WTC11 (cell line): ENCODE results near the gene MGST1. TPM values are rescaled to one million over a fixed set of nuclear protein-coding genes. Genes with fewer than 3 reads are reported as not detected.

Source experiments
- ATAC-seq: fragments of 200-7000 bp; cut with Tn5 transposase; 2 replicates; pipeline ENCODE4 v1.10.0; 2021; ENCODE audit warnings: mild to moderate bottlenecking, moderate library complexity
- CTCF ChIA-PET: fragments of 300-600 bp; sonication (Branson Sonifier 250); formaldehyde crosslinking; loops from one replicate; lab custom pipeline; 2021; ENCODE audit warnings: antibody characterized with exemption; lab: Charles Lee
- POLR2A ChIA-PET: fragments of 350-600 bp; sonication (Branson Sonifier 250); formaldehyde crosslinking; loops from one replicate; lab custom pipeline; 2021; ENCODE audit warnings: antibody characterized with exemption; lab: Charles Lee
- DNase-seq: peaks from one replicate; pipeline ENCODE4 v3.0.0; 2021; ENCODE audit warnings: low spot score
- H3K27ac Mint-ChIP-seq: 2 replicates; pipeline ENCODE4 v1.8.0; 2021; ENCODE audit warnings: mixed read lengths
- H3K27me3 Mint-ChIP-seq: 2 replicates; pipeline ENCODE4 v1.8.0; 2021; ENCODE audit warnings: low read depth, mild to moderate bottlenecking, moderate library complexity, mixed read lengths
- H3K36me3 Mint-ChIP-seq: 2 replicates; pipeline ENCODE4 v1.8.0; 2021; ENCODE audit warnings: mixed read lengths
- H3K4me1 Mint-ChIP-seq: 2 replicates; pipeline ENCODE4 v1.8.0; 2022; ENCODE audit warnings: mixed read lengths
- H3K4me3 Mint-ChIP-seq: 2 replicates; pipeline ENCODE4 v1.8.0; 2021; ENCODE audit warnings: mild to moderate bottlenecking, moderate library complexity, mixed read lengths
- H3K9me3 Mint-ChIP-seq: 2 replicates; pipeline ENCODE4 v1.8.0; 2021; ENCODE audit warnings: mixed read lengths
- ATF1 ChIP-seq: sonication (generic); formaldehyde crosslinking; IDR thresholded peaks from 2 replicates; pipeline ENCODE4 v1.8.1; 2023; ENCODE audit warnings: mild to moderate bottlenecking, moderate library complexity, missing genetic modification reagents
- ATF2 ChIP-seq: sonication (generic); formaldehyde crosslinking; IDR thresholded peaks from 2 replicates; pipeline ENCODE4 v1.8.1; 2022; ENCODE audit warnings: low read depth, missing genetic modification reagents, borderline replicate concordance
- EMX1 ChIP-seq: fragments of 250-450 bp; sonication (Bioruptor Pico); IDR thresholded peaks from 2 replicates; pipeline ENCODE4 v1.8.0; 2021; ENCODE audit warnings: mild to moderate bottlenecking
- GRHL2 ChIP-seq: fragments of 250-450 bp; sonication (Bioruptor Pico); IDR thresholded peaks from 2 replicates; pipeline ENCODE4 v1.8.0; 2022; ENCODE audit warnings: mild to moderate bottlenecking, moderate library complexity; ENCODE audit not compliant: insufficient replicate concordance, severe bottlenecking
- HMGA2 ChIP-seq: fragments of 250-450 bp; sonication (Bioruptor Pico); IDR thresholded peaks from 2 replicates; pipeline ENCODE4 v1.4.0; 2021; ENCODE audit warnings: mild to moderate bottlenecking, moderate library complexity
- HMGXB4 ChIP-seq: sonication (generic); formaldehyde crosslinking; IDR thresholded peaks from 2 replicates; pipeline ENCODE4 v1.8.1; 2023; ENCODE audit warnings: mild to moderate bottlenecking, moderate library complexity, missing genetic modification reagents
- KAT7 ChIP-seq: sonication (generic); formaldehyde crosslinking; IDR thresholded peaks from 2 replicates; pipeline ENCODE4 v1.8.1; 2023; ENCODE audit warnings: missing genetic modification reagents, mild to moderate bottlenecking, borderline replicate concordance
- NFE2L1 ChIP-seq: sonication (generic); formaldehyde crosslinking; IDR thresholded peaks from 2 replicates; pipeline ENCODE4 v1.8.1; 2023; ENCODE audit warnings: missing genetic modification reagents
- RELA ChIP-seq: sonication (generic); formaldehyde crosslinking; IDR thresholded peaks from 2 replicates; pipeline ENCODE4 v1.8.1; 2022; ENCODE audit warnings: missing genetic modification reagents, mild to moderate bottlenecking, borderline replicate concordance
- SP1 ChIP-seq: sonication (generic); formaldehyde crosslinking; conservative IDR thresholded peaks from 2 replicates; pipeline ENCODE4 v1.8.1; 2022; ENCODE audit warnings: missing genetic modification reagents
- TP53 ChIP-seq: sonication (generic); formaldehyde crosslinking; IDR thresholded peaks from 2 replicates; pipeline ENCODE4 v1.8.1; 2023; ENCODE audit warnings: mild to moderate bottlenecking, missing genetic modification reagents
- USF2 ChIP-seq: sonication (generic); formaldehyde crosslinking; IDR thresholded peaks from 2 replicates; pipeline ENCODE4 v1.8.1; 2023; ENCODE audit warnings: mild to moderate bottlenecking, missing genetic modification reagents, moderate library complexity
- ZBTB21 ChIP-seq: sonication (generic); formaldehyde crosslinking; IDR thresholded peaks from 2 replicates; pipeline ENCODE4 v1.8.1; 2023; ENCODE audit warnings: mild to moderate bottlenecking, missing genetic modification reagents, borderline replicate concordance
- ZNF532 ChIP-seq: fragments of 250-450 bp; sonication (Bioruptor Pico); IDR thresholded peaks from 2 replicates; pipeline ENCODE4 v1.9.0; 2021; ENCODE audit warnings: mild to moderate bottlenecking, borderline replicate concordance
- ZNF671 ChIP-seq: fragments of 250-450 bp; sonication (Bioruptor Pico); IDR thresholded peaks from 2 replicates; pipeline ENCODE4 v1.8.0; 2021; ENCODE audit warnings: mild to moderate bottlenecking
- total RNA-seq: library from RNA; stranded (reverse); gene quantifications from 3 replicates; pipeline ENCODE4 v1.2.3, GENCODE V29; 2021
- TF ChIP-seq, protein P1 (sequence below): fragments of 200-600 bp; IDR thresholded peaks from 2 replicates; pipeline ENCODE4 v1.8.0; 2022; ENCODE audit warnings: antibody characterized with exemption
- TF ChIP-seq, protein P2 (sequence below): sonication (generic); formaldehyde crosslinking; IDR thresholded peaks from 2 replicates; pipeline ENCODE4 v1.8.0; 2022; ENCODE audit warnings: mild to moderate bottlenecking, missing genetic modification reagents

MGST1 gene
- total RNA-seq, 1 experiment from 2014 or later = 285 TPM

DNA sequence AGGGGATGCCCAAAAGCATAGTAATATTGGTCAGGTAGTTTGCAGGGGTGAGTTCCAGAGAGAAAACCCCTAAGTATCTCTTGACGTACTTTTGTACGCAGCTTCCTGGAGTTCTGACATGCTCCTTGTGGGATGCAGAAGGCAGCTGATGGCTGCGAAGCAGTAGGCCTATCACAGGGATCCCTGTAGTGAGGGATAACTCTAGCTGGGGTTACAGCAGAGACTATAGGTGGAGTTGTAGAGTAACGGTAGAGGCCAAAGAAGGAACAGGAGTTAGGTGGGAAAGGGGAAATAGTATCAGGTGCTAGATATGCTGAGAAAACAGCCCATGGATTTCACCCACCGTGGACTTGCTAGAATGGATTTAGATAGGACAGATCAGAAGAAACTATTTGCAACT is 37.3 kb downstream of the MGST1 start:
- Mint-ChIP-seq H3K4me3 (no peak overlapping the region), H3K9me3 (peaks cover 7% of the 10 kb centered on the region; the same call in 1 of the 2 replicates), H3K27me3 (no peaks in the 10 kb centered on the region), H3K27ac (no peak overlapping the region), H3K4me1 (peaks cover 21% of the 10 kb centered on the region), H3K36me3 (peaks cover 8% of the 10 kb centered on the region; the same call in 1 of the 2 replicates)
- ChIA-PET POLR2A (no interaction called here), CTCF (interaction anchor here (1.0 to 2.3 kb wide), 3 partner anchors 262 to 308 kb away, joined by 3 to 8 read pairs (median 6); no protein-coding TSS in a partner anchor)
- DNase-seq (no peak), ATAC-seq (peak; percentile 82)
- no peak for TF ChIP-seq RELA (CRISPR knock-in tag)
- TF ChIP-seq ZBTB21 (CRISPR knock-in tag) = no peak
- no peak for TF ChIP-seq TP53 (CRISPR knock-in tag)
- TF ChIP-seq ZNF671 (CRISPR knock-in tag) = no peak
- TF ChIP-seq USF2 (CRISPR knock-in tag) = no peak
- TF ChIP-seq EMX1 (CRISPR knock-in tag) = no peak
- TF ChIP-seq HMGA2 (CRISPR knock-in tag) = no peak
- TF ChIP-seq ZNF532 (CRISPR knock-in tag) = no peak
- no peak for TF ChIP-seq KAT7 (CRISPR knock-in tag)
- no peak for TF ChIP-seq HMGXB4 (CRISPR knock-in tag)
- TF ChIP-seq ATF1 (CRISPR knock-in tag) = no peak
- TF ChIP-seq, protein P1, sequence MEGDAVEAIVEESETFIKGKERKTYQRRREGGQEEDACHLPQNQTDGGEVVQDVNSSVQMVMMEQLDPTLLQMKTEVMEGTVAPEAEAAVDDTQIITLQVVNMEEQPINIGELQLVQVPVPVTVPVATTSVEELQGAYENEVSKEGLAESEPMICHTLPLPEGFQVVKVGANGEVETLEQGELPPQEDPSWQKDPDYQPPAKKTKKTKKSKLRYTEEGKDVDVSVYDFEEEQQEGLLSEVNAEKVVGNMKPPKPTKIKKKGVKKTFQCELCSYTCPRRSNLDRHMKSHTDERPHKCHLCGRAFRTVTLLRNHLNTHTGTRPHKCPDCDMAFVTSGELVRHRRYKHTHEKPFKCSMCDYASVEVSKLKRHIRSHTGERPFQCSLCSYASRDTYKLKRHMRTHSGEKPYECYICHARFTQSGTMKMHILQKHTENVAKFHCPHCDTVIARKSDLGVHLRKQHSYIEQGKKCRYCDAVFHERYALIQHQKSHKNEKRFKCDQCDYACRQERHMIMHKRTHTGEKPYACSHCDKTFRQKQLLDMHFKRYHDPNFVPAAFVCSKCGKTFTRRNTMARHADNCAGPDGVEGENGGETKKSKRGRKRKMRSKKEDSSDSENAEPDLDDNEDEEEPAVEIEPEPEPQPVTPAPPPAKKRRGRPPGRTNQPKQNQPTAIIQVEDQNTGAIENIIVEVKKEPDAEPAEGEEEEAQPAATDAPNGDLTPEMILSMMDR = no peak
- no peak for TF ChIP-seq SP1 (CRISPR knock-in tag)
- no peak for TF ChIP-seq GRHL2 (CRISPR knock-in tag)
- TF ChIP-seq ATF2 (CRISPR knock-in tag) = no peak
- TF ChIP-seq NFE2L1 = no peak
- TF ChIP-seq, protein P2, sequence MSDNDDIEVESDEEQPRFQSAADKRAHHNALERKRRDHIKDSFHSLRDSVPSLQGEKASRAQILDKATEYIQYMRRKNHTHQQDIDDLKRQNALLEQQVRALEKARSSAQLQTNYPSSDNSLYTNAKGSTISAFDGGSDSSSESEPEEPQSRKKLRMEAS (CRISPR knock-in tag) = no peak
